Activated CD8-positive, alpha-beta memory T cell treated with anti-CD3 and anti-CD28 coated beads, Interleukin-2, amount 50 U/mL, for 4 hours (primary cell): ENCODE measurements around the gene EIF4G2.

ENCODE experiments used
- DNase-seq: peaks from one replicate; pipeline ENCODE4 v3.0.0-alpha.2; 2020

The EIF4G2 gene

GRCh38 chr11:10807493-10808234, 1.1 kb downstream of the EIF4G2 start:
- DNase-seq: peak; percentile 52

DNA sequence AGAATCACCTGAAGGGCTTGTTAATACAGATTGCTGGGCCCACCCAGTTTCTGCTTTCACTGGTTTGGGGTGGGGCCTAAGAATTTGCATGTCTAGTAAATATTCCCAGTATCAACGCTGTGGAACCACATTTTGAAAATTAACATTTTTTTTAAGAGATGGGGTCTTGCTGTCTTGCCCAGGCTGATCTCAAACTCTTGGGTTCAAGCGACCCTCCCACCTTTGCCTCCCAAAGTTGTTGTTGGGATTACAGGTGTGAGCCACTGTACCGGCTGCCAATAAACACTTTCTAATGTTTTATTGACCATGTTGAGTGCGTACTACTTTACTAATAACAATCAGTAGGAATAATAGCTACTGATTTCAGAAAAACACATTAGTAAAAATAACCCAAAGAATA, 2.5 kb downstream of the EIF4G2 start:
- DNase-seq: no peak

GRCh38 chr11:10805741-10806140, 3.0 kb downstream of the EIF4G2 start:
- DNase-seq: no peak

- no peak for DNase-seq
These were observed 5.0 kb downstream of the EIF4G2 start for GRCh38 chr11:10803676-10804075.

DNA sequence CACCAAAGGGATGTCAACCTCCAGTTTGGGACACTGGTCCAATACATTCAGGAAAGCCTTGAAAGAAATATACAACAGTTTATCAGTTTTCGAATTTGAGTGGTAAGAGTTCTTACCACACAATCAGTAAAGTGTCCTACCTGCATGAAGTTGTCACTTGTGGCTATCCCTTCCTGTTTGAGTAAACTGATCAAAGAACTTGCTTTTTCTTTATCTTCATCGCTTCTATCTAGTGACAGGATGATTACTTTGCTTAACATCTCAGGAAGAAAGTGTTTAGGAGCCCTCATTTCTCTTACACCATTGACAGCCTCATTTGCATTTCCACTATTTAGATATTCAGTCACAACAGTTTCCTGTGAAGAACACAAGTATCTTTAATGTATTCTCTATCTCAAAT, 8.4 kb downstream of the EIF4G2 start:
- DNase-seq: no peak

- no peak for DNase-seq
These were observed 10.3 kb downstream of the EIF4G2 start for GRCh38 chr11:10798330-10798928.

GRCh38 chr11:10797531-10797930, 11.2 kb downstream of the EIF4G2 start:
- DNase-seq: no peak

GRCh38 chr11:10797001-10797400, 11.7 kb downstream of the EIF4G2 start:
- DNase-seq: no peak

DNA sequence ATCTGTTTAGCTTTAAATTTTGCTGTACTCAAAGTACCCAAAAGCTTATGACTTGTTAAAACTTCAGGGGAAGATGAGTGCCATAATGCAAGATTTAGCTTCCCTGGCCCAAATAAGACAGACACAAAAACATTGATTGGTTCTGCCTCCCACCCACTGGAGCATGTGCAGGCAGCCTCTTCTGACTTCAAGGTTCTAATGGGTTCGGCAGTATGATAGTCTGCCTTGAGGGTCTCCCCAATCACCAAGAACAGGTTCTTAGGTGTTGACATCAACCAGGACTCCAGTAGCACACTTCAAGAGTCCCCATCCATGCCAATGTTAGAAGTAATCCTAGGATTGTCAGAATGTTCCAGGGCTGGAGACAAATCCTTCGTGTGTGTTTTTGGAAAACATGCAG, 12.5 kb downstream of the EIF4G2 start:
- no peak for DNase-seq

GRCh38 chr11:10793470-10794255, 15.1 kb downstream of the EIF4G2 start:
- no peak for DNase-seq

GRCh38 chr11:10792385-10793068, 16.2 kb downstream of the EIF4G2 start:
- DNase-seq: peak; percentile 86

- DNase-seq: no peak
These were observed 22.3 kb downstream of the EIF4G2 start for GRCh38 chr11:10786451-10786850.

DNA sequence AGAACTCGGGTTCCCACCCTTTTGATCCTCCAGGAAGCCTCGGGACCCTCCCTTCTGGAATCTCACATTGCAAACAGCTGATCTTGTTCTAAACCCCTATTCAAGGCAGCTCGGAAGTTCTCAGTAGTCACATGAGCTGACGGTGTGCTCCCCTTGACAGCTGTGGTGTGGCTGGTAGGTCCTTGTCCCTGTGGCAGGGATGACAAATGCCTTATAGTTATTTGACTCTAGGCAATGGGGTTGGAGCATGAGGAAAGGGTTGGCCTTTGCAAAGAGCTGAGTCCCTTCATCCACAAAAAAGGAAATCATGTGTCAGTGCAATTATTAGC, 23.6 kb downstream of the EIF4G2 start:
- no peak for DNase-seq

DNA sequence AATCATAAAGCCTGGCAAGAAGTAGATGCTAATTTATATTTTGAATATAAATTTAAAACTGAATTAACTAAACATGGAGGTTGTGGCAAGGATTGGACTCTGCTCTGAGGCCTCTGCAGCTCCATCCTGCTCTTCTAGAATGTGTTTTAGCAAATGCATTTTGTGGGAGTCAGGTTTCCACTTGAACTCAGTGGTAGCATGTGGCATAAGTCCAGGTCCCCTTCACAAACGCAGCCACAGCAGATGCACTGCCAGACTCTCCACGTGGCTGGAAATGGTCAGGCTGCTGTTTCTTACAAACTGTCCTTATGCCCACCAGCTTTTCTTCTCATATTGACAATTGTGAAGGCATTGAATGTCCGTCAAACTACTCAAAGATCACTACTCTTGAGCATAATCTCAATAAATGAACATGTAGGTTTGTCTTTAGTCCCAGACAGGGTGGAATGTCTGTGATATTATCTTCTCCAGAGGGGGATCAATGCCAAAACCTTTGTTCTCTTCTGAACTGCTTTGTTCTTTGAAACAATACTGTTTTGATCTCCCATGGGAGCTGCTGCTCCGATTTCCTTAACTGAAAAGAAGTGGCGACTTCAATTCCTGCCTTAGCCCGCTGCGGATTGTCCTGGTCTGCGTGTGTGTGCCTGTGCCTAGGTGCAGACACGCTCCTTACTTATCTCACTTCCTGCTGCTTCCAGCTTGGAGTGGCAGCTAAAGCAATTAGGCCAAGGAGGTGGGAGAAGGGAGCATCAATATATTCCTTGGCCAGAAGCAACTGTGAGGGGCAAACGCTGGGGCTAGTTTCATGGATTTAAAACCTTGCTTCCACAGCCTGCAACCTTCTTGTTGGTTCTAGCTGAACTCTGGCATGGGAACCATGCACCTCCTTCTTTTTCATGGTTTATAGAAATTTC, 24.2 kb downstream of the EIF4G2 start:
- no peak for DNase-seq

DNA sequence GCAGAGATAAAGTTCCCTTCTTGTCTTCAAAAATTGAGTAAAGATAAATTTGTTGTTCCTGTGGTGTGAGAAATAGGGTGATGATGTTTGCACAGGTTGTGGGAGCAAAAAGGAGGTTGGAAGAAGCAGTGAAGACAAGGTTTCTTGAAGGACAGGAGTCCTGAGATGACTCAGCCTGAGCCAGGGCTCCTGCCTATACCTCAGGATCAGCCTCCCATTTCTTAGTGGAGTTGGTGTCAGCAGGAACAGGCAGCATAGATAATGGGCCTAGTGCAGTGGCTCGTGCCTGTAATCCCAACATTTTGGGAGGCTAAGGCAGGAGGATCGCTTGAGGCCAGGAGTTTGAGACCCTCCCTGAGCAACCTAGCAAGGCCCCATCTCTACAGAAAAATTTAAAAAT, 28.7 kb downstream of the EIF4G2 start:
- DNase-seq: no peak

GRCh38 chr11:10779086-10779485, 29.6 kb downstream of the EIF4G2 start:
- DNase-seq: no peak

GRCh38 chr11:10778217-10778970, 30.3 kb downstream of the EIF4G2 start:
- DNase-seq: no peak

DNA sequence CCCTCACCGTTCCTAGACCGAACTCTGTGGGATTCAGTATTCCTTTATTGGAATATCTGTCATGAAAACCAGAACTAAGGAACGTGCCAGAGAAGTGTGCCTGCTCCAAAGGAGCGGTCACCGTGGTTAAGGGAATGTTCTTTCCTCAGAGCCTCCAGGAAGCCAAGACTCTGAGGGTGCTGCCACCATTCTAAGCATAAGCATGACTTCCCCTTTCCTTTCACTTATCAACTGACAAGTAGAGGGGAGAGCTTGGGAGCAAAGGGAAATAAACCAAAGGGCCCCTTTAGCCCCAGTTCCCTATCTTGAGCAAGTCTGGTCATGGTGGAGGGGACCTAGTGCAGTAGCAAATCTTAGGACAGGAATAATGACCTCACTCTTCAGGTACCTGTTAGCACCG, 30.9 kb downstream of the EIF4G2 start:
- no peak for DNase-seq

DNA sequence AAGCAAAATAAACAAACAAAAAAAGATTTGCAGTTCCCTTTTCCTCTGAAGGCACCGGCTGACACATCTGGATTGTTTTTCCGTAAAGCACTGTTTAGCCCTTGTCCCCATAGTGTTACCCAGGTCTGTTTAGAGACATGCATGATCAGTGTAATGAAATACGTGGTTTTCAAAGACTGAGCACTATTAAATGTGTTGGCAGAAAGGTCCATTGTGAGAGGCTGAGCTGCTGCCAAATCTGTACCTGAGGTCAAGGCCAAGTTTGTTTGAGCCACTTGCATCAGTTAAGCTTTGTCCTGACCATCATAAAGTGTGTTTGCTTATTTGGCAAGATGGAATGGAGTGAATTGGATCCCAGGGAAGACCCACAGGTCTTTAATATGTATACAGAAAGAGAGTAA, 31.3 kb downstream of the EIF4G2 start:
- no peak for DNase-seq

DNA sequence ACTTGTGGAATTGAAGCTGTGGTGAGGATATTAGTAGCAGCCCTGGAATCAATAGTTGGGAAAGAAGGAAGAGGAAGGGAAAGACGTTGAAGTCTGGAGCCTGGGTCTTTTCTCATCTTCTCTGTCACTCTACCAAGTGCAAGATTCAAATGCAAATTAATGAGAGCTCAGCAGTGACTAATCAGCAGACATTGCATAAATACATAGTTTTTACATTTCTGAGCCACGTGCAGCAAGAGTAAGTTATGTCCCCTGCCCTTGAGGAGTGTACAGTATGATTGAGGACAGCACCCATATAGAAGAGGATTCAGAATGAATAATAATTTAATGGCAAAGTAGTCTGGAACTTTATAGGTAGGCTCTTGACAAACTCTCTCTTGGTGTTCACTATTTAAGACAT, 33.9 kb downstream of the EIF4G2 start:
- no peak for DNase-seq

- DNase-seq: no peak
These were observed 37.3 kb downstream of the EIF4G2 start for GRCh38 chr11:10771457-10771856.
